Smooth muscle cell (in vitro differentiated cells): Measurements from ENCODE around the gene MUTYH. TPM values are rescaled to one million over a fixed set of nuclear protein-coding genes. Genes with fewer than 3 reads are reported as not detected.

ENCODE experiments used
- DNase-seq: peaks from one replicate; lab custom pipeline; 2025; ENCODE audit not compliant: unreplicated experiment; lab: John Stamatoyannopoulos, UW
- H2AFZ ChIP-seq: fragments of 200-600 bp; sonication (generic); 2 replicates; pipeline ENCODE4 v1.6.0; 2016; ENCODE audit warnings: antibody characterized with exemption, low read depth, mild to moderate bottlenecking
- H3F3A ChIP-seq: fragments of 200-600 bp; sonication (generic); 2 replicates; pipeline ENCODE4 v1.6.0; 2017; ENCODE audit warnings: antibody characterized with exemption, low read depth
- H3K27ac ChIP-seq: fragments of 200-600 bp; sonication (generic); 2 replicates; pipeline ENCODE4 v1.5.1; 2016; ENCODE audit warnings: low read depth, mild to moderate bottlenecking
- H3K27me3 ChIP-seq: fragments of 200-600 bp; sonication (generic); 2 replicates; pipeline ENCODE4 v1.6.1; 2016; ENCODE audit warnings: low read depth, mild to moderate bottlenecking
- H3K36me3 ChIP-seq: fragments of 200-600 bp; sonication (generic); 2 replicates; pipeline ENCODE4 v1.5.1; 2016; ENCODE audit warnings: low read depth
- H3K4me1 ChIP-seq: fragments of 200-600 bp; sonication (generic); 2 replicates; pipeline ENCODE4 v1.5.1; 2016; ENCODE audit warnings: low read depth
- H3K4me2 ChIP-seq: fragments of 200-600 bp; sonication (generic); 2 replicates; pipeline ENCODE4 v1.6.0; 2016; ENCODE audit warnings: mild to moderate bottlenecking
- H3K4me3 ChIP-seq: fragments of 200-600 bp; sonication (generic); 2 replicates; pipeline ENCODE4 v1.5.1; 2016; ENCODE audit warnings: mild to moderate bottlenecking
- H3K79me2 ChIP-seq: fragments of 200-600 bp; sonication (generic); 2 replicates; pipeline ENCODE4 v1.6.0; 2016; ENCODE audit warnings: low read depth, mild to moderate bottlenecking
- H3K9ac ChIP-seq: fragments of 200-600 bp; sonication (generic); 2 replicates; pipeline ENCODE4 v1.6.0; 2016; ENCODE audit warnings: low read depth
- H3K9me3 ChIP-seq: fragments of 200-600 bp; sonication (generic); replicated peaks from 2 replicates; pipeline ENCODE4 v1.5.1; 2016; ENCODE audit warnings: low read depth
- H4K20me1 ChIP-seq: fragments of 200-600 bp; sonication (generic); 2 replicates; pipeline ENCODE4 v1.6.0; 2016; ENCODE audit warnings: low read depth
- CTCF ChIP-seq: fragments of 200-600 bp; sonication (generic); IDR thresholded peaks from 2 replicates; pipeline ENCODE4 v1.5.1; 2017; ENCODE audit warnings: borderline replicate concordance, mild to moderate bottlenecking, antibody characterized with exemption; ENCODE audit not compliant: insufficient read depth, poor library complexity, severe bottlenecking
- WGBS: methylation state at CpG from one replicate; pipeline ENCODE4 v1.1.7; 2016; ENCODE audit warnings: low lambda C conversion rate; 5-methylcytosine and 5-hydroxymethylcytosine counted together
- polyA plus RNA-seq: library from polyadenylated mRNA; unstranded; fragments of >200 nt; fragmentation: Nextera tagmentation; extraction: Ambion mirVana; gene quantifications from 2 replicates; pipeline ENCODE4 v1.2.1, GENCODE V29; 2016
- total RNA-seq: library from RNA; depleted of rRNA; stranded (reverse); fragments of >200 nt; gene quantifications from 2 replicates; pipeline ENCODE4 v1.2.3, GENCODE V29; 2014

The MUTYH gene
- total and polyA plus RNA-seq, 2 experiments from 2014 or later: 12.1 to 16.5 TPM

- no peaks in the 10 kb centered on the region for H4K20me1 ChIP-seq
- no peaks in the 10 kb centered on the region for H3K4me1 ChIP-seq
- H3K4me2 ChIP-seq: no peak overlapping the region
- no peak overlapping the region for H3K27ac ChIP-seq
- H3K9ac ChIP-seq: no peak overlapping the region
- no peaks in the 10 kb centered on the region for H3K36me3 ChIP-seq
- no peak for TF ChIP-seq CTCF
- H3F3A ChIP-seq: no peaks in the 10 kb centered on the region
- H3K79me2 ChIP-seq: no peaks in the 10 kb centered on the region
- no peaks in the 10 kb centered on the region for H3K9me3 ChIP-seq
- no peak overlapping the region for H3K4me3 ChIP-seq
- no peak for DNase-seq
- 89% methylated on average over 1 of the region's 1 CpG for WGBS
- no peak overlapping the region for H2AFZ ChIP-seq
- no peaks in the 10 kb centered on the region for H3K27me3 ChIP-seq
Measured at GRCh38 chr1:45383191-45383590, 43.0 kb upstream of the MUTYH start.

- no peak overlapping the region for H3K4me2 ChIP-seq
- no peak overlapping the region for H3K4me3 ChIP-seq
- DNase-seq: no peak
- H3F3A ChIP-seq: no peaks in the 10 kb centered on the region
- H3K4me1 ChIP-seq: no peaks in the 10 kb centered on the region
- no peak for TF ChIP-seq CTCF
- no peaks in the 10 kb centered on the region for H4K20me1 ChIP-seq
- H3K36me3 ChIP-seq: no peaks in the 10 kb centered on the region
- no peaks in the 10 kb centered on the region for H3K79me2 ChIP-seq
- no peaks in the 10 kb centered on the region for H3K9me3 ChIP-seq
- no peak overlapping the region for H3K9ac ChIP-seq
- no peak overlapping the region for H2AFZ ChIP-seq
- H3K27me3 ChIP-seq: no peaks in the 10 kb centered on the region
- 95% methylated on average over 2 of the region's 2 CpGs for WGBS
- H3K27ac ChIP-seq: no peak overlapping the region
Measured at GRCh38 chr1:45381243-45381642, 41.0 kb upstream of the MUTYH start.

- no peak overlapping the region for H3K4me2 ChIP-seq
- TF ChIP-seq CTCF: no peak
- no peaks in the 10 kb centered on the region for H3K27me3 ChIP-seq
- no peaks in the 10 kb centered on the region for H3K4me1 ChIP-seq
- no peaks in the 10 kb centered on the region for H3K36me3 ChIP-seq
- no peak overlapping the region for H3K9ac ChIP-seq
- H3K9me3 ChIP-seq: no peaks in the 10 kb centered on the region
- DNase-seq: no peak
- no peak overlapping the region for H2AFZ ChIP-seq
- 86% methylated on average over 1 of the region's 1 CpG for WGBS
- H3K4me3 ChIP-seq: no peak overlapping the region
- H3K79me2 ChIP-seq: no peaks in the 10 kb centered on the region
- no peak overlapping the region for H3K27ac ChIP-seq
- H4K20me1 ChIP-seq: no peaks in the 10 kb centered on the region
- no peaks in the 10 kb centered on the region for H3F3A ChIP-seq
Measured at GRCh38 chr1:45380730-45381129, 40.5 kb upstream of the MUTYH start.

- no peaks in the 10 kb centered on the region for H3K27me3 ChIP-seq
- H3F3A ChIP-seq: no peaks in the 10 kb centered on the region
- no peak overlapping the region for H2AFZ ChIP-seq
- no peaks in the 10 kb centered on the region for H3K4me1 ChIP-seq
- H3K9ac ChIP-seq: no peak overlapping the region
- H3K36me3 ChIP-seq: no peaks in the 10 kb centered on the region
- WGBS: 95% methylated on average over 4 of the region's 4 CpGs
- no peak overlapping the region for H3K27ac ChIP-seq
- H4K20me1 ChIP-seq: no peaks in the 10 kb centered on the region
- no peak overlapping the region for H3K4me3 ChIP-seq
- TF ChIP-seq CTCF: no peak
- H3K9me3 ChIP-seq: no peaks in the 10 kb centered on the region
- DNase-seq: no peak
- no peak overlapping the region for H3K4me2 ChIP-seq
- no peaks in the 10 kb centered on the region for H3K79me2 ChIP-seq
Measured at GRCh38 chr1:45380125-45380524, 39.9 kb upstream of the MUTYH start.
